ENCODE results near the gene PDE4C.

Gene PDE4C

DNA sequence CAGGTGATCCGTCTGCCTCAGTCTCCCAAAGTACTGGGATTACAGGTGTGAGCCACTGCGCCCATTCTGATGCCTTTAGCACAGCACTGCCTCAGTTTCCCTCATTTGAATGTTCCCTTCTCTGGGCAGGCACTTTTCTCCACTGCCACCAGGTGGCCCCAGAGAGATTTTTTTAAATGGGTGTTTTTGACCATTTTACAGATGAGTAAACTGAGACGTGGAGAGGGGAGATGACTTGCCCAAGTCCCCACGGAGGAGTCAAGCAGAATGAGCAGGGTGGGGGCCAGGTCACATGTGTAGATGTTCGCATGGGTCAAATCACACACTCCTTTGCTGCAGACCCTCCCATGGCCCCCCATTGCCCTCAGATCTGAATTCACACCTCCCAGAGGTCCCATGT is 3.2 kb upstream of the PDE4C start:
- no peak for DNase-seq (ENCODE audit: low read depth)
- H3K4me3 ChIP-seq (ENCODE audit: low read length), result no peak overlapping the region
- peak; percentile 50 for TF ChIP-seq CTCF (IDR thresholded peaks at IDR 0.05; ENCODE audit: insufficient read depth, low read depth, low read length, missing control alignments)

DNA sequence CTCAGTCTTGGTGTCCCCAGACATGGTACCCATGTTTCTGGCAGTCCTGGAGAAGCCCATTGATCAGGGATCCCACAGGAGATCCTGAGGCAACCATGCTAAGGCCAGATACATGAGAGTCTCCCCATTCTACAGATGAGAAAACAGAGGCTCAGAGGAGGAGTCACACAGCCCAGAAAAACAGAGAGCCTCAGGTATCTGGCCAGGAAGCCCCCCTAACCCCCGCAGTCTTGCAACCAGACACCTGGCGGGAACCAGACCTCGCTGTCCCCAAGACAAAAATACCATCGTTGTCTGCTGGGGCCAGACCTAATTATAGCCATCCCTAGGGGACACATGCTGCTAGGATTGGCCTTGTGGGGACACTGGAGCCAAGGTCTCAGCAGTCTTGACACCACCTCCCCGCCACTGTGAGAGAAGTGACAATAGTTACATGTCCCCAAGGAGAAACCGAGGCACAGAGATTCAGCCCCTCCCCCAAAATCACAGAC is 1.6 kb upstream of the PDE4C start:
- DNase-seq (ENCODE audit: low read depth), result no peak
- H3K4me3 ChIP-seq (ENCODE audit: low read length), result no peak overlapping the region
- no peak for TF ChIP-seq CTCF (IDR thresholded peaks at IDR 0.05; ENCODE audit: insufficient read depth, low read depth, low read length, missing control alignments)

GRCh38 chr19:18226956-18227780 is 930 bp upstream of the PDE4C start:
- TF ChIP-seq CTCF (IDR thresholded peaks at IDR 0.05; ENCODE audit: insufficient read depth, low read depth, low read length, missing control alignments), result no peak
- no peak overlapping the region for H3K4me3 ChIP-seq (ENCODE audit: low read length)
- no peak for DNase-seq (ENCODE audit: low read depth)

DNA sequence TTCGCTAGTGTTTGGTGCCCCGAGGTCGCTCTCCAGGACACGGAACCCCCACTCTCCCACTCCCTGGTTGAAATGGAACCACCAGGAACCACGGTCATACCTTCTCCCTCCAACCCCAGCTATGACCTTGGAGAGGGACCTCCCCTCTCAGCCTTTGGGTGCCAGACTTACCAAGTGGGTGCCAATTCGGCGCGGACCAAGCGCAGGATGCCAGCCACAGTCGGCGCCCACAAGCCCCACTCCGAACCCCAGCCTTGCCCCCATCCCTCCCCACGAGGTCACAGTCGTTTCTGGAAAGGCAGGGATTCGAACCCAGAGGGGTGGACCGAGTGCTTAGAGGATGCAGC is 910 bp downstream of the PDE4C start:
- DNase-seq (ENCODE audit: low read depth), result no peak
- H3K4me3 ChIP-seq (ENCODE audit: low read length), result no peak overlapping the region

DNA sequence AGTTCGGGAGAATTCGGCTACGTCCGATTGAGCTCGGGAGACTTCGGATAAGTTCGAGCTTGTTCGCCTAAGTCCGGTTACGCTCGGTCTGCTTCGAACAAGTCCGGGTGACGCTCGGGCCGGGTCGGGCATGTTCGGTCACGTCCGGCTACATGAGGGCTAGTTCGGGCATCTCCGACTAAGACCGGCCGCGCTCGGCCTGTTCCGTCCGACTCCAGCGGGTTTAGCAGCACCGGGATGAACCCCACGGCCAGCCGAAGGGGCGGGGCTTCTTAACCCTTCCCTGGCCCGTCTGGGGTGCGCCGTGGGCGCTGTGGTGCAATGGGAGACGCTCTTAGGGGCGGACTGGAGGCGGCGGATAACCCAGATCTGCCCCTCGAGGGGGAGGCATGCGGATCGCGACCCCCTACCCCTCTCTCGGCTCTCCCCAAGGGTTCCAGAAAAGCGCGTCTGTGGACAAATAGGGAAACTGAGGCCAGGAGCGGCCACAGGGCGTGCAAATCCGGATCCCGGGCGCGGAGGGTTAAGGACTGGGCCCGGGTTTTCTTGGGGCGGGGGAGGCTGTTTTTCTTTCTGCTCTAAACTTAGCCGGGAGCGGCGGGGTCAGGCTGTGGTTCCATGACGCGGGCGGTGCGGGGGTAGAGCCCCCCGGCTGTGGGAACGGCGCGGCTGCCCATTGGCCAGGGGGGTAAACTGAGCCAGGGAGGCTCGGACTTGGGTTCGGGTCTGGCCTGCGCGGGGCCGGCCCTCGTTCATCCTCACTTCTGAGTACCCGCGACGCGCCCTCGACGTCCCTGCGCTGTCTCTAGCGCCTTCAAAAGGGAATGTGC is 1.5 kb downstream of the PDE4C start:
- peak; percentile 99 for DNase-seq (ENCODE audit: low read depth)
- H3K4me3 ChIP-seq (ENCODE audit: low read length), result peak overlapping the region; percentile 43
- no peak for TF ChIP-seq CTCF (IDR thresholded peaks at IDR 0.05; ENCODE audit: insufficient read depth, low read depth, low read length, missing control alignments)

More for the DNA sequence above, 910 bp downstream of the PDE4C start:
- no peak for TF ChIP-seq CTCF (IDR thresholded peaks at IDR 0.05; ENCODE audit: insufficient read depth, low read depth, low read length, missing control alignments)

GRCh38 chr19:18223860-18224524 is 2.2 kb downstream of the PDE4C start:
- H3K4me3 ChIP-seq (ENCODE audit: low read length), result peak overlapping the region; percentile 43
- DNase-seq (ENCODE audit: low read depth), result no peak
- TF ChIP-seq CTCF (IDR thresholded peaks at IDR 0.05; ENCODE audit: insufficient read depth, low read depth, low read length, missing control alignments), result no peak
